WTC11 (cell line): ENCODE measurements around the gene FYN. TPM values are rescaled to one million over a fixed set of nuclear protein-coding genes. Genes with fewer than 3 reads are reported as not detected.

Source experiments
- ATAC-seq: fragments of 200-7000 bp; cut with Tn5 transposase; 2 replicates; pipeline ENCODE4 v1.10.0; 2021; ENCODE audit warnings: mild to moderate bottlenecking, moderate library complexity
- CTCF ChIA-PET: fragments of 300-600 bp; sonication (Branson Sonifier 250); formaldehyde crosslinking; loops from one replicate; lab custom pipeline; 2021; ENCODE audit warnings: antibody characterized with exemption; lab: Charles Lee
- POLR2A ChIA-PET: fragments of 350-600 bp; sonication (Branson Sonifier 250); formaldehyde crosslinking; loops from one replicate; lab custom pipeline; 2021; ENCODE audit warnings: antibody characterized with exemption; lab: Charles Lee
- DNase-seq: peaks from one replicate; pipeline ENCODE4 v3.0.0; 2021; ENCODE audit warnings: low spot score
- H3K27ac Mint-ChIP-seq: 2 replicates; pipeline ENCODE4 v1.8.0; 2021; ENCODE audit warnings: mixed read lengths
- H3K27me3 Mint-ChIP-seq: 2 replicates; pipeline ENCODE4 v1.8.0; 2021; ENCODE audit warnings: low read depth, mild to moderate bottlenecking, moderate library complexity, mixed read lengths
- H3K36me3 Mint-ChIP-seq: 2 replicates; pipeline ENCODE4 v1.8.0; 2021; ENCODE audit warnings: mixed read lengths
- H3K4me1 Mint-ChIP-seq: 2 replicates; pipeline ENCODE4 v1.8.0; 2022; ENCODE audit warnings: mixed read lengths
- H3K4me3 Mint-ChIP-seq: 2 replicates; pipeline ENCODE4 v1.8.0; 2021; ENCODE audit warnings: mild to moderate bottlenecking, moderate library complexity, mixed read lengths
- H3K9me3 Mint-ChIP-seq: 2 replicates; pipeline ENCODE4 v1.8.0; 2021; ENCODE audit warnings: mixed read lengths
- ETV6 ChIP-seq: sonication (generic); formaldehyde crosslinking; IDR thresholded peaks from 2 replicates; pipeline ENCODE4 v1.8.1; 2022; ENCODE audit warnings: mild to moderate bottlenecking, missing genetic modification reagents
- FOXJ3 ChIP-seq: sonication (generic); formaldehyde crosslinking; IDR thresholded peaks from 2 replicates; pipeline ENCODE4 v1.9.0; 2021; ENCODE audit warnings: missing genetic modification reagents, mild to moderate bottlenecking, borderline replicate concordance
- GABPB1 ChIP-seq: sonication (generic); formaldehyde crosslinking; IDR thresholded peaks from 2 replicates; pipeline ENCODE4 v1.8.1; 2023; ENCODE audit warnings: mild to moderate bottlenecking, missing genetic modification reagents
- GRHL2 ChIP-seq: fragments of 250-450 bp; sonication (Bioruptor Pico); IDR thresholded peaks from 2 replicates; pipeline ENCODE4 v1.8.0; 2022; ENCODE audit warnings: mild to moderate bottlenecking, moderate library complexity; ENCODE audit not compliant: insufficient replicate concordance, severe bottlenecking
- JAZF1 ChIP-seq: fragments of 250-450 bp; sonication (Bioruptor Pico); IDR thresholded peaks from 2 replicates; pipeline ENCODE4 v1.9.0; 2021; ENCODE audit warnings: moderate library complexity, mild to moderate bottlenecking, inconsistent platforms
- MLX ChIP-seq: sonication (generic); formaldehyde crosslinking; IDR thresholded peaks from 2 replicates; pipeline ENCODE4 v1.8.1; 2023; ENCODE audit warnings: mild to moderate bottlenecking, missing genetic modification reagents, moderate library complexity
- NR1H2 ChIP-seq: sonication (generic); formaldehyde crosslinking; IDR thresholded peaks from 2 replicates; pipeline ENCODE4 v1.9.0; 2021; ENCODE audit warnings: mild to moderate bottlenecking, moderate library complexity, missing genetic modification reagents
- NR3C1 ChIP-seq: sonication (generic); formaldehyde crosslinking; conservative IDR thresholded peaks from 2 replicates; pipeline ENCODE4 v1.8.1; 2023; ENCODE audit warnings: low read depth, mild to moderate bottlenecking, missing genetic modification reagents
- SP1 ChIP-seq: sonication (generic); formaldehyde crosslinking; conservative IDR thresholded peaks from 2 replicates; pipeline ENCODE4 v1.8.1; 2022; ENCODE audit warnings: missing genetic modification reagents
- USF2 ChIP-seq: sonication (generic); formaldehyde crosslinking; IDR thresholded peaks from 2 replicates; pipeline ENCODE4 v1.8.1; 2023; ENCODE audit warnings: mild to moderate bottlenecking, missing genetic modification reagents, moderate library complexity
- ZNF396 ChIP-seq: fragments of 250-450 bp; sonication (Bioruptor Pico); IDR thresholded peaks from 2 replicates; pipeline ENCODE4 v1.8.0; 2021; ENCODE audit warnings: mild to moderate bottlenecking, moderate library complexity, borderline replicate concordance
- total RNA-seq: library from RNA; stranded (reverse); gene quantifications from 3 replicates; pipeline ENCODE4 v1.2.3, GENCODE V29; 2021
- TF ChIP-seq, protein P1 (sequence below): sonication (generic); formaldehyde crosslinking; IDR thresholded peaks from 2 replicates; pipeline ENCODE4 v1.8.1; 2022; ENCODE audit warnings: low read depth, missing genetic modification reagents, borderline replicate concordance
- TF ChIP-seq, protein P2 (sequence below): sonication (generic); formaldehyde crosslinking; conservative IDR thresholded peaks from 2 replicates; pipeline ENCODE4 v1.8.1; 2022; ENCODE audit warnings: mild to moderate bottlenecking, missing genetic modification reagents

The FYN gene
- total RNA-seq, 1 experiment from 2014 or later: 63.9 TPM

GRCh38 chr6:111819458-111819857, 53.8 kb downstream of the FYN start (continued):
- TF ChIP-seq, protein P1, sequence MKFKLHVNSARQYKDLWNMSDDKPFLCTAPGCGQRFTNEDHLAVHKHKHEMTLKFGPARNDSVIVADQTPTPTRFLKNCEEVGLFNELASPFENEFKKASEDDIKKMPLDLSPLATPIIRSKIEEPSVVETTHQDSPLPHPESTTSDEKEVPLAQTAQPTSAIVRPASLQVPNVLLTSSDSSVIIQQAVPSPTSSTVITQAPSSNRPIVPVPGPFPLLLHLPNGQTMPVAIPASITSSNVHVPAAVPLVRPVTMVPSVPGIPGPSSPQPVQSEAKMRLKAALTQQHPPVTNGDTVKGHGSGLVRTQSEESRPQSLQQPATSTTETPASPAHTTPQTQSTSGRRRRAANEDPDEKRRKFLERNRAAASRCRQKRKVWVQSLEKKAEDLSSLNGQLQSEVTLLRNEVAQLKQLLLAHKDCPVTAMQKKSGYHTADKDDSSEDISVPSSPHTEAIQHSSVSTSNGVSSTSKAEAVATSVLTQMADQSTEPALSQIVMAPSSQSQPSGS (CRISPR knock-in tag): no peak
- no peak for TF ChIP-seq MLX (CRISPR knock-in tag)
- TF ChIP-seq GABPB1 (CRISPR knock-in tag): no peak
- TF ChIP-seq JAZF1: no peak

GRCh38 chr6:111818539-111819226, 54.6 kb downstream of the FYN start:
- Mint-ChIP-seq H3K9me3 (peaks cover 18% of the 10 kb centered on the region), H3K4me3 (no peak overlapping the region), H3K4me1 (peaks cover 8% of the 10 kb centered on the region), H3K27me3 (no peaks in the 10 kb centered on the region), H3K36me3 (peaks cover 14% of the 10 kb centered on the region), H3K27ac (no peak overlapping the region)
- DNase-seq (no peak), ATAC-seq (no peak)
- no peak for TF ChIP-seq NR3C1
- TF ChIP-seq SP1 (CRISPR knock-in tag): no peak
- TF ChIP-seq GRHL2 (CRISPR knock-in tag): no peak
- CTCF ChIA-PET: no interaction called here
- POLR2A ChIA-PET: no interaction called here

DNA sequence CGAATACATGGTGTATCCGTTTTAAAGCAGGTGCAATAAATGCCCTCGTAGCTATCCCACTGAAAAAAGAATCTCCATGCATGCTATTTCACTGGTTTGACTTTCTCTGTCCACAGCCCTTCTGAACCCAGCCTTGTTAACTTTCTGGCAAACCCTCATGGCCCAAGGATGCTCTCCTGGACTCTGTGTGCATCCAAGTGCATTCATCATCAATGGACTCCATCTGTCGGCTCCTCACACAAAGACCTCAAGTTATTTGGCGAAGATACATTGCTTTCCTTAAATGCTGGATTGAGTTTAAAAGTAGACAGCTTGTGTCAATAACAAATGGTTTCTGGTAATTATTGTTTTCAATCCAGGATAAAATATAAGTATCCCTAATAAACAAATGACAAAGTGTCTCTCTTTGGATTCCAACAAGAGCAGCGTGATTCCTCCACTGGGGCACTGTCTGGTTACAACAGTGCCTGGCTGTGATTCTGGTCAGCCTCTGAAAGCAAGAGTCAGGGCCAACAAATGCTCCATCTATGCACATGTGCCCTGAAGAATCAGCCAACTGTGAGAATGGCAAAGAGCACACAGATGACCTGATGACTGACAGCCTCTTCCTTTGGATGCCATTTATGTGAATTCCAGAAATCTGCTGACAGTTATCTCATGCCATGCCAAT, 55.7 kb downstream of the FYN start:
- Mint-ChIP-seq H3K4me3 (no peak overlapping the region), H3K4me1 (peaks cover 15% of the 10 kb centered on the region), H3K36me3 (peaks cover 14% of the 10 kb centered on the region), H3K9me3 (peaks cover 18% of the 10 kb centered on the region), H3K27me3 (no peaks in the 10 kb centered on the region), H3K27ac (no peak overlapping the region)
- ChIA-PET CTCF (no interaction called here), POLR2A (no interaction called here)
- no peak for ATAC-seq
- DNase-seq: no peak
- TF ChIP-seq, protein P2, sequence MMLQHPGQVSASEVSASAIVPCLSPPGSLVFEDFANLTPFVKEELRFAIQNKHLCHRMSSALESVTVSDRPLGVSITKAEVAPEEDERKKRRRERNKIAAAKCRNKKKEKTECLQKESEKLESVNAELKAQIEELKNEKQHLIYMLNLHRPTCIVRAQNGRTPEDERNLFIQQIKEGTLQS: no peak
- TF ChIP-seq USF2 (CRISPR knock-in tag): no peak
- TF ChIP-seq NR1H2 (CRISPR knock-in tag): no peak

DNA sequence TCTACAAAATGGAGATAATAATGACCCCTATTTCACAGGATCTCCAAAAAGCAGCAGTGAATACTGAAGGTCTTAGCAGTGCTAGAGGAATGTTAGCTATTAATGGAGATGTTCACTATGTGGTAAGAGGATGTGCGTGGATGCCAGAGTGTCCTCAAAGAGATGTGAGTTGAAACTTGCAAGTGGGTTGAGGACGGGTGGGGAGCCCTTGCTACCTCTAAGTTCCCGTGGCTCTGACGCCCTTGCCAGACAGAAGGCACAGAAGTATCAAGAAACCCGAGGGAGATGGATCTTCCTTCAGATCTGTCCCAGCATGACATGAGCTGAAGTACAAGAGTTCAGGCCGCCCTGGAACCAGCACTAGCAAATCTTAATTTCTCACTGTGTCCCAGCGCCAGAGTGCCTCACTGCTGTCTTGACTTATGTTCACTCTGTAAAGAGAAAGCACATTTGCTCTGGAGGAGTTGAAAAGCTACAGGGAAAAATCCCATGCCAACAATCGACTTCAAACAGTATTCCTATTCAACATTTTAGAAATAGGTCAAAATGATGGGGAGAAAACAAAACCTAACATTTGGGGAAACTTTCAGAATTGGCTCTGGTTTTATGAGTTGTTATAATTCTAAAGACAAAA, 59.5 kb downstream of the FYN start:
- ATAC-seq (no peak), DNase-seq (no peak)
- ChIA-PET CTCF (no interaction called here), POLR2A (no interaction called here)
- no peak overlapping the region for H3K27ac Mint-ChIP-seq
- no peaks in the 10 kb centered on the region; the same call in 1 of the 2 replicates for H3K36me3 Mint-ChIP-seq
- H3K9me3 Mint-ChIP-seq: 0 out of 2 replicates have a peak, but pooled peaks cover under 1% of the 10 kb centered on the region
- H3K4me1 Mint-ChIP-seq: peaks cover 32% of the 10 kb centered on the region
- TF ChIP-seq ETV6 (CRISPR knock-in tag) (no peak), ZNF396 (CRISPR knock-in tag) (no peak), FOXJ3 (CRISPR knock-in tag) (no peak)
- H3K27me3 Mint-ChIP-seq: no peaks in the 10 kb centered on the region
- no peak overlapping the region for H3K4me3 Mint-ChIP-seq
